Activated CD8-positive, alpha-beta memory T cell treated with anti-CD3 and anti-CD28 coated beads for 4 hours (primary cell): ENCODE results near the gene CRYL1.

Source experiments
- DNase-seq, 2 donors: peaks; one replicate each; pipeline ENCODE4 v3.0.0-alpha.2; 2020; ENCODE audit warnings: low read depth in 2 of 2

CRYL1 gene

GRCh38 chr13:20371825-20372224, 153.8 kb downstream of the CRYL1 start:
- DNase-seq = no peak

DNA sequence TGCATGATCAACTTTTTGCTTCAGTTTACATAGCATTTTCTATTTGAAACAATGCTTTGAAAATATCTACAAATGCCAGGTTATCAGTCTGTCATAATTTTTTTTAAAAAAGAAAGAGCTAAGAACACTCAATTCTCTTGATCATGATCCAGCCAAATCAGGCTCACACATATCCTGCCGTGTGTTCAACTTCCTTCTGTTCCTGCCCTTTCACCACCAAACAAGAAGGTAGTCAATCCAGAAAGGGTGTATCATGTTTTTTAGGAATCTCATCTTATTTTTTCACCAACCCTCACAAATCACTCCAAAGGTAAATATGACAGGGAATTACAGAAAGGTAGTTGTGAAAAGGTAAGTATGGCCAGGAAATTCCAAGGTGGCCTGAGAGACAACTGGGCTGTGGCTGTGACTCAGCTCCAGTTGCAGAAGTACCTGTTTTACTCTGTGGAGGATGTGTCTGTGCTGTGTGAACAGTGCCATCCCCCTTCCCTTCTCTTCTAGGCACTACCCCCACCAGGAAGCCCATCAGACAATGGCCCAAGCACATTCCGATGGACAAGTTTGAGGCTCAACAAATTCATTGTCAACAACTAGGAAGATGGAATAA, 154.7 kb downstream of the CRYL1 start:
- no peak for DNase-seq

- no peak for DNase-seq
These were observed 155.7 kb downstream of the CRYL1 start for GRCh38 chr13:20369886-20370361.

DNA sequence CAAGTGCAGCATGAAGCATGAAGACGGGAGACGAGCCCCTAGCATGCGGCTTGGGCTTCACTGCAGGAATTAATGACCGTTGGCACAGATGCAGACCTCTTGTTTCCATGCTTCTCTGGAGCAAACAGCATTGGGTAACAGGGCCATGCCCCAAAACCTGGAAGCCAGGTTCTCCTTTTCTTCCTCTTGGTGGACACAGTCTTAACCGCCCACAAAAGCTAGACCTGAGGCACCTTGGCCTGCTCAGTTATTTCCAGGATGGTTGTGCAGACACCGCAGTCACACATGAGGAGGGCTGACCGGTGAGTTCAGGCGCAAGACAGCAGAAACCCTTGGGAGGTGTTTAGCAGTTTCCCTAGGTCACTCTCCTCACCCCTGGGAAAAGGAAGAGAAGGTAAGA, 159.6 kb downstream of the CRYL1 start:
- no peak for DNase-seq

- no peak for DNase-seq
These were observed 162.1 kb downstream of the CRYL1 start for GRCh38 chr13:20363603-20364002.

DNA sequence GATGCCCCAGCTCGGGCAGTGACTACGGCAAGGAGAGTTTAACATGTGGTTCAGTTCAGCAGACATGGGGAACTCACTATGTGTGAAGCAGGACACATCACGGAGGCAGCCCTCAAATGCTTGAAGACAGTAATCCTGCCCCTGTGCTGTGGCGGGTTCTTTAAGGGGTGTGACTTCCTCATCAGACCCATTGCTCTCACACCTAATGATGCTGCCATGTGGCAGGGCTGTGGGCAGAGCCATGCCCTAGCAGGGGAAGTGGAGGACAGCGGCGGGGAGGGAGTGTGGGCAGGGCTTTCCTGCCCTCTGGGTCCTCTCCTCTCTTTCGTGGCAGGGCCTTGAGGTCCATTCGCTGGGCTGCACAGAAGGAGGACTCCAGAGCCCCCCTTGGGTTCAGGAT, 162.5 kb downstream of the CRYL1 start:
- DNase-seq = no peak

DNA sequence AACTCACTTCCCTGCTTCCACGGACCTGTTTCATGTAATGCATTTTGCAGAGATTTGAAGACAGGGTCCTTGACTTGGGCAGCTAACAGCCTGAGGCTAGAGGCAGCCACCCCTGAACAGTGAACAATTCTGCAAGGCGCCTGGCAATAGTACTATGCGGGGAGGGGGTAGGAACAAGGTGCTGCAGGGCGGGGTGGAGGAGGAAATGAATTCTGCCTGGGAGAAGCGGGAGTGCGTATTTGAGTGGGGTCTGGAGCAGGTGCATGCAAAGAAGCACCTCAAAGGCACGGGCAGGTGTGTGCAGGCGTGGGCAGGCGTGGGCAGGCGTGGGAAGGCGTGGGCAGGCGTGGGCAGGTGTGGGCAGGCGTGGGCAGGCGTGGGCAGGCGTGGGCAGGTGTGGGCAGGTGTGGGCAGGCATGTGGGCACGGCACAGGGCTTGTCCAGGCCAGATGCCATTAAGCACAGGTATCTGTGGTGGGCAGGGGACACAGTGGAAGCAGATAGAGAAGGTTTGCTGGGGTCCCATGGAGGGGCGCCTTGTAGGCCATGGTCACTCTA, 163.1 kb downstream of the CRYL1 start:
- DNase-seq = no peak

- no peak for DNase-seq
These were observed 164.7 kb downstream of the CRYL1 start for GRCh38 chr13:20360835-20361412.

DNA sequence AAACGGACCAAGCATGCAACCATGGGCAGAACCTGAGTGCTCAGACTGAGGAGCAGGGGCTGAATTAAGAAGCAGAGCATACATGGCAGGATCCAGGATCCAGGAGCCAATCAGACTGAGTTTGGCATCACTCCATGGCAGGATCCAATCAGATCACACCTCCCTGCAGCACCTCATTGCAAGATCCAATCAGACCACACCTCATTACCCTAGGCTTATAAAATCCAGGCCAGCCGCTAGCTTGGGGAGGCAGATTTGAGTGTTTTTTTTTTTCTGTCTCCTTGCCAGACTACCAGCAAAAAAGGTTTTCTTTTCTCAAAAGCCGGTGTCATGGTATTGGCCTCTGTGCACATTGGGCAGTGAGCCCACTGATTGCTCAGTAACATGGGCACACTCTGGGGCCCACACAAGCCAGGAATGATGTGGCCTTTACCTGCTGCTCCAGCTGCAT, 165.6 kb downstream of the CRYL1 start:
- DNase-seq = no peak

DNA sequence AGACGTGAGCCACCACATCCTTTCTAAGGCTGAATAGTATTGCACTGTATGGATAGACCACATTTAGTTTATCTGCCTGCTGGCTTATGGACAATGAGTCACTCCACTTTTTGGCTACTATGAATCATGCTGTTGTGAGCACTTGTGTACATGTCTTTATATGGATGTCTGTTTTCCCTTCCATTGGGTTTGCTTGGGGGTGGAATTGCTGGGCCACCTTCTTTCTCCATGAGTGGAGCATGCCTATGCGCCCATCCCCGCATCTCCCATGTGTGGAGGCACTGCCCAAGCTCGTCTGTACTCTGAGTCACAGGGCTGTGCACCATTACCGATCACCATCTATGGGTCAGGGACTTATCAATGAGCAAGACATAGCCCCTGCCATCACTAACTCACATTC, 166.3 kb downstream of the CRYL1 start:
- DNase-seq = no peak

GRCh38 chr13:20358022-20358421, 167.6 kb downstream of the CRYL1 start:
- no peak for DNase-seq

GRCh38 chr13:20356444-20356843, 169.2 kb downstream of the CRYL1 start:
- no peak for DNase-seq

DNA sequence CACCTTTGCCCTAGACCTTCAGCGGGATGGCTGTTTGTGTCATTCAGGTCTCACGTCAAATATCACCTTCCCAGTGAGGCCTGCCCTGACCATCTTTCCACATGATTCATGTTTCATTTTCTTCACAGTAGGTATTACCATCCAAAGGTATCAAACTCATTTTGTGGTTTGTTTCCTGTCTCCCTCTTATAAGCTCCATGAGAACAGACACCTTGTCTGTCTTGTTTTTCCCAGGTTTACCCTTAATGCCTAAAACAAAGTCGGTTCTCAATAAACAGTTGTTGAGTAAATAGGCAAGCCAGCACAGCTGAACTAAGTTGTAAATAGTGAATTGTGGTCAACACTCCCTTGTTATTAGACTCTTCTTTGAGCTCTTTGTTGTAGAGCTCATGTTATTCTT, 170.9 kb downstream of the CRYL1 start:
- DNase-seq = no peak

GRCh38 chr13:20353973-20354372, 171.7 kb downstream of the CRYL1 start:
- DNase-seq = no peak
